Endothelial cell of umbilical vein (primary cell): ENCODE data around the gene TDRD9. TPM values are rescaled to one million over a fixed set of nuclear protein-coding genes. Genes with fewer than 3 reads are reported as not detected.

Experiments used
- BruUV-seq: library from RNA; stranded (reverse); fragments of 400-500 nt; replicated peaks from 2 replicates; lab custom pipeline; 2021; lab: Mats Ljungman, UMichigan
- CTCF ChIA-PET: fragments of 300-600, 350-600 bp; sonication (Branson Sonifier 250); formaldehyde crosslinking; loops from one replicate; lab custom pipeline; 2021; ENCODE audit warnings: antibody characterized with exemption, inconsistent platforms; lab: Charles Lee
- POLR2A ChIA-PET: fragments of 300-600, 350-600 bp; sonication (Branson Sonifier 250); formaldehyde crosslinking; loops from one replicate; lab custom pipeline; 2021; ENCODE audit warnings: antibody characterized with exemption, inconsistent platforms; lab: Charles Lee
- DNase-seq: peaks from one replicate; pipeline ENCODE4 v3.0.0-alpha.2; 2011; ENCODE audit warnings: low read depth, low spot score
- FAIRE-seq: peaks from 2 replicates; lab custom pipeline; 2011; peaks lifted over from hg19 to GRCh38; lab: Jason Lieb, UNC
- H2AFZ ChIP-seq: 2 replicates; pipeline ENCODE4 v1.6.0; 2012; ENCODE audit warnings: low read depth, low read length, control low read depth, inconsistent platforms
- H3K27ac ChIP-seq: 2 replicates; pipeline ENCODE4 v1.5.1; 2011; ENCODE audit warnings: low read depth, mild to moderate bottlenecking, control low read depth, low read length, moderate library complexity; ENCODE audit not compliant: insufficient read depth
- H3K27me3 ChIP-seq, 2 experiments: 2 replicates each; pipeline versions ENCODE4 v1.6.0 to v1.6.1; 2011; ENCODE audit warnings: low read length in 2 of 2, mixed read lengths in 1 of 2; ENCODE audit not compliant: control insufficient read depth in 2 of 2, insufficient read depth in 2 of 2
- H3K36me3 ChIP-seq, 2 experiments: 2 replicates in 1 of 2; 3 replicates in 1 of 2; pipeline ENCODE4 v1.5.1; 2011; ENCODE audit warnings: low read length in 2 of 2, mild to moderate bottlenecking in 1 of 2, moderate library complexity in 1 of 2; ENCODE audit not compliant: control insufficient read depth in 2 of 2, insufficient read depth in 2 of 2; ENCODE audit errors: extremely low read depth in 1 of 2
- H3K4me1 ChIP-seq: 3 replicates; pipeline ENCODE4 v1.5.1; 2011; ENCODE audit warnings: mild to moderate bottlenecking, low read length; ENCODE audit not compliant: control insufficient read depth, insufficient read depth; ENCODE audit errors: extremely low read depth
- H3K4me2 ChIP-seq: 2 replicates; pipeline ENCODE4 v1.6.1; 2011; ENCODE audit warnings: low read length, control low read depth, mixed read lengths; ENCODE audit not compliant: insufficient read depth
- H3K4me3 ChIP-seq, 3 experiments: fragments of 200-600 bp in 1 of 3; sonication (generic), shearing (Covaris generic) in 1 of 3; replicated peaks in 1 of 3; 2 replicates each; pipeline ENCODE4 v1.5.1; 2011 to 2016; ENCODE audit warnings: control low read depth in 3 of 3, low read length in 3 of 3, mild to moderate bottlenecking in 2 of 3, inconsistent platforms in 1 of 3, low read depth in 1 of 3, moderate library complexity in 1 of 3; ENCODE audit not compliant: insufficient read depth in 1 of 3
- H3K79me2 ChIP-seq: 2 replicates; pipeline ENCODE4 v1.6.0; 2012; ENCODE audit warnings: low read length, inconsistent platforms; ENCODE audit not compliant: control insufficient read depth, insufficient read depth
- H3K9ac ChIP-seq: replicated peaks from 2 replicates; pipeline ENCODE3; 2011; ENCODE audit warnings: low read length, control low read depth; ENCODE audit not compliant: insufficient read depth; ENCODE audit errors: extremely low read depth
- H3K9me1 ChIP-seq: replicated peaks from 3 replicates; pipeline ENCODE4 v1.6.0; 2011; ENCODE audit warnings: mild to moderate bottlenecking, low read length; ENCODE audit not compliant: control insufficient read depth, insufficient read depth; ENCODE audit errors: extremely low read depth
- H3K9me3 ChIP-seq: replicated peaks from 2 replicates; pipeline ENCODE4 v1.5.1; 2012; ENCODE audit warnings: low read length, inconsistent platforms; ENCODE audit not compliant: control insufficient read depth, insufficient read depth
- H4K20me1 ChIP-seq: replicated peaks from 2 replicates; pipeline ENCODE3; 2011; ENCODE audit warnings: mild to moderate bottlenecking, low read length; ENCODE audit not compliant: control insufficient read depth, insufficient read depth; ENCODE audit errors: extremely low read depth
- EZH2 ChIP-seq: IDR thresholded peaks from 2 replicates; pipeline ENCODE4 v1.6.1; 2012; ENCODE audit warnings: borderline replicate concordance, low read depth, mild to moderate bottlenecking, moderate library complexity, low read length, inconsistent platforms; ENCODE audit not compliant: severe bottlenecking
- FOS ChIP-seq: IDR thresholded peaks from 2 replicates; pipeline ENCODE4 v1.6.1; 2011; ENCODE audit warnings: mild to moderate bottlenecking, low read length, moderate library complexity, borderline replicate concordance; ENCODE audit not compliant: insufficient read depth
- GATA2 ChIP-seq: IDR thresholded peaks from 2 replicates; pipeline ENCODE4 v1.7.0; 2011; ENCODE audit warnings: low read depth, mild to moderate bottlenecking, moderate library complexity, mixed read lengths, low read length; ENCODE audit not compliant: insufficient read length, insufficient read depth
- JUN ChIP-seq: IDR thresholded peaks from 2 replicates; pipeline ENCODE4 v1.6.1; 2011; ENCODE audit warnings: borderline replicate concordance, low read depth; ENCODE audit not compliant: insufficient read length, insufficient read depth
- MYC ChIP-seq: IDR thresholded peaks from one replicate; pipeline ENCODE4 v1.6.1; 2011; ENCODE audit warnings: mild to moderate bottlenecking, low read depth, low read length
- POLR2A ChIP-seq: IDR thresholded peaks from 2 replicates; pipeline ENCODE4 v1.6.1; 2012; ENCODE audit warnings: low read depth, mild to moderate bottlenecking, control low read depth, low read length
- POLR2AphosphoS5 ChIP-seq: IDR thresholded peaks from 2 replicates; pipeline ENCODE4 v1.6.1; 2012; ENCODE audit warnings: low read depth, mild to moderate bottlenecking, control low read depth, low read length, moderate library complexity; ENCODE audit not compliant: insufficient read depth
- dilution Hi-C: fragments of 300-500 bp; cut with MboI; formaldehyde crosslinking; loops from one replicate; pipeline ENCODE4 v1.15.0; 2019; ENCODE audit warnings: low sequenced_read_pairs; ENCODE audit not compliant: extremely low pct_ligation_motif_present
- intact Hi-C: fragments of 100-400 bp; cut with micrococcal nuclease; formaldehyde crosslinking; loops from one replicate; pipeline ENCODE4 v1.10.0; 2022
- polyA plus RNA-seq, 4 experiments: library from polyadenylated mRNA; depleted of rRNA in 3 of 4; stranded (reverse) in 3 of 4; unstranded in 1 of 4; fragments of >200 nt; gene quantifications; 2 replicates each; pipeline versions ENCODE4 v1.2.1 to v1.2.3, GENCODE V29; 2011 to 2012; ENCODE audit warnings: missing spikeins in 1 of 4
- total RNA-seq: library from RNA; stranded (reverse); gene quantifications from 2 replicates; pipeline ENCODE4 v1.2.3, GENCODE V29; 2021
- TF ChIP-seq, protein P1 (sequence below), 2 donors: IDR thresholded peaks; 1 replicate in 1 of 2; 2 replicates in 1 of 2; pipeline ENCODE4 v1.5.1; 2011; ENCODE audit warnings: low read length in 2 of 2, mild to moderate bottlenecking in 2 of 2, moderate library complexity in 2 of 2, control low read depth in 1 of 2, inconsistent platforms in 1 of 2, low read depth in 1 of 2; ENCODE audit not compliant: insufficient read depth in 1 of 2; ENCODE audit errors: extremely low read depth in 1 of 2
- TF ChIP-seq, protein P2 (sequence below): IDR thresholded peaks from 2 replicates; pipeline ENCODE4 v1.6.1; 2011; ENCODE audit not compliant: insufficient read depth, insufficient read length

The TDRD9 gene
- total and polyA plus RNA-seq, 2 donors (not counting 3 experiments of a cell fraction or from before 2014, with no cell fraction given), result 0.52 to 1.4 TPM

DNA sequence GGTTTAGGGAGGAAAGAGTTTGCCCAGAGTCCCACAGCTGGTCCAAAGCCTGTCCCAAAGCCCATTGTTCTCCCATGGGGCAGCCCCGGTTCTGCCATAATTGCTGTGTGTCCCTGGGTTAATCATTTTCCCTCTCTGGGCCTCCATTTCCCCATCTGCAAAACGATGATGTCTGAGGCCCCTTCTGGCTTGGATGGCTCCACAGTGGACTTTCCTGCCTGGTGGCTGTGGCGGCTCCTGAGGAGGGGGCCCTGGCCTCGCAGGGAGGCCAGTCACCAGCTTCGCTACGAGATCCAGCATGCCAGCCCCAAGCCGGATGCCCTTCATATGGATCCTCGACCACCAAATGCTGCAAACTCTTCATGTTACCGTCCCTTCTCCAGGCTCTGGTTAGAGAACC, 43.4 kb upstream of the TDRD9 start:
- CTCF ChIA-PET, result interaction anchor here (1.3 to 10.4 kb wide), 3 partner anchors 16 to 76 kb away, joined by 4 to 81 read pairs (median 5); no protein-coding TSS in a partner anchor

More for the DNA sequence above, 43.4 kb upstream of the TDRD9 start:
- Histone ChIP-seq H3K9me3 (no peaks in the 10 kb centered on the region), H3K9me1 (no peaks in the 10 kb centered on the region), H3K4me2 (no peak overlapping the region), H3K79me2 (no peaks in the 10 kb centered on the region), H2AFZ (no peak overlapping the region), H3K27ac (no peak overlapping the region), H3K4me1 (peaks cover 23% of the 10 kb centered on the region), H3K4me3 (no peak overlapping the region), H4K20me1 (no peaks in the 10 kb centered on the region), H3K27me3 (no peaks in the 10 kb centered on the region), H3K36me3 (no peaks in the 10 kb centered on the region), H3K9ac (no peak overlapping the region)
- POLR2A ChIA-PET, result no interaction called here
- TF ChIP-seq POLR2A (no peak), EZH2 (no peak), MYC (no peak), GATA2 (no peak), POLR2AphosphoS5 (no peak), FOS (no peak), JUN (no peak)
- TF ChIP-seq, protein P1, sequence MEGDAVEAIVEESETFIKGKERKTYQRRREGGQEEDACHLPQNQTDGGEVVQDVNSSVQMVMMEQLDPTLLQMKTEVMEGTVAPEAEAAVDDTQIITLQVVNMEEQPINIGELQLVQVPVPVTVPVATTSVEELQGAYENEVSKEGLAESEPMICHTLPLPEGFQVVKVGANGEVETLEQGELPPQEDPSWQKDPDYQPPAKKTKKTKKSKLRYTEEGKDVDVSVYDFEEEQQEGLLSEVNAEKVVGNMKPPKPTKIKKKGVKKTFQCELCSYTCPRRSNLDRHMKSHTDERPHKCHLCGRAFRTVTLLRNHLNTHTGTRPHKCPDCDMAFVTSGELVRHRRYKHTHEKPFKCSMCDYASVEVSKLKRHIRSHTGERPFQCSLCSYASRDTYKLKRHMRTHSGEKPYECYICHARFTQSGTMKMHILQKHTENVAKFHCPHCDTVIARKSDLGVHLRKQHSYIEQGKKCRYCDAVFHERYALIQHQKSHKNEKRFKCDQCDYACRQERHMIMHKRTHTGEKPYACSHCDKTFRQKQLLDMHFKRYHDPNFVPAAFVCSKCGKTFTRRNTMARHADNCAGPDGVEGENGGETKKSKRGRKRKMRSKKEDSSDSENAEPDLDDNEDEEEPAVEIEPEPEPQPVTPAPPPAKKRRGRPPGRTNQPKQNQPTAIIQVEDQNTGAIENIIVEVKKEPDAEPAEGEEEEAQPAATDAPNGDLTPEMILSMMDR (IDR thresholded peaks at IDR 0.05; ENCODE audit: extremely low read depth in 1 of 2, insufficient read depth in 1 of 2, low read depth in 1 of 2, low read length in 2 of 2), result no peak
- TF ChIP-seq, protein P2, sequence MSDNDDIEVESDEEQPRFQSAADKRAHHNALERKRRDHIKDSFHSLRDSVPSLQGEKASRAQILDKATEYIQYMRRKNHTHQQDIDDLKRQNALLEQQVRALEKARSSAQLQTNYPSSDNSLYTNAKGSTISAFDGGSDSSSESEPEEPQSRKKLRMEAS, result no peak
- intact Hi-C loops (no loop called here), dilution Hi-C loops (no loop called here)
- no TSS peak for BruUV-seq
- no peak for FAIRE-seq
- DNase-seq, result no peak
